ENCODE data around the gene ACADSB.

ACADSB gene

DNA sequence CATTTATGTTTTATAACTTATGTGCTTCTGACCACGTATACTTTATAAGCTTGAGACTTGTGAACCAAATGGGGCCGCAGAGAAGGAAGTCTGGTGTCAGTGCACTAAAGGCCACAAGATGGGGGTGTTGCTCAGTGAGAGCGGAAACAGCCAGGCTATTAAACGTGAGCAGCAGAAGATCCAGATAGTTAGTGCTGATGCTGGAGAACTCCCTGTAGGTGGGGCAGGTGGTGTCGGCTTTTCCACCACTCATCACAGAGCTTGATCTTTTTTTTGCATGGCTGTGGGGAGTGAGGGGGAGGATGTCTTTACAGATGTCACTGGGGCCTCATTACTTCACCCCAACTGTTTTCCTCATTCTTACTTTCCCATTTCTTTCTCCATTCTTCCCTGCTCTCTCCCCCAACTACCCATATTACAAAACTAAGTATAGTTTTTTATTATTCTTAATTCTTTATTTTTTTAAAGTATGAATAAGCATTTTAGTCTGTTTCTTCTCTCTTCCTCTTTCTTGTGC, 34.7 kb downstream of the ACADSB start:
- peak; percentile 29 to 49 for DNase-seq

DNA sequence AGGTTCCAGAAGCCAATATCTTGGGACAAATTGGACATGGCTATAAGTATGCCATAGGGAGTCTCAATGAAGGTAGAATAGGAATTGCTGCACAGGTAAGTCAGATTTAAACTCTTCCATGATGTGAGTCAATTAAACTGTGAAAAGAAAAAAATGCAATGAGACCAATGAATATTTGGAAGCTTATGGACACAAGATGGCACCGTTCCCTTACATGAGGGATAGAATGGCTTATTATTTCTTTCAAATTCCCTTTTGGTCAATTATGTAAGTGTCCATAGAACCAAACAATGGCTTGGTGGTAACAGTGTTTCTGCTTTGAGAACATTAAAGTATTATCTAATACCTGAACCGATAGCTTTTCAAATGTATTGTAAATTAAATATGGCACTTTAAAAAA, 35.6 kb downstream of the ACADSB start:
- DNase-seq: no peak

DNA sequence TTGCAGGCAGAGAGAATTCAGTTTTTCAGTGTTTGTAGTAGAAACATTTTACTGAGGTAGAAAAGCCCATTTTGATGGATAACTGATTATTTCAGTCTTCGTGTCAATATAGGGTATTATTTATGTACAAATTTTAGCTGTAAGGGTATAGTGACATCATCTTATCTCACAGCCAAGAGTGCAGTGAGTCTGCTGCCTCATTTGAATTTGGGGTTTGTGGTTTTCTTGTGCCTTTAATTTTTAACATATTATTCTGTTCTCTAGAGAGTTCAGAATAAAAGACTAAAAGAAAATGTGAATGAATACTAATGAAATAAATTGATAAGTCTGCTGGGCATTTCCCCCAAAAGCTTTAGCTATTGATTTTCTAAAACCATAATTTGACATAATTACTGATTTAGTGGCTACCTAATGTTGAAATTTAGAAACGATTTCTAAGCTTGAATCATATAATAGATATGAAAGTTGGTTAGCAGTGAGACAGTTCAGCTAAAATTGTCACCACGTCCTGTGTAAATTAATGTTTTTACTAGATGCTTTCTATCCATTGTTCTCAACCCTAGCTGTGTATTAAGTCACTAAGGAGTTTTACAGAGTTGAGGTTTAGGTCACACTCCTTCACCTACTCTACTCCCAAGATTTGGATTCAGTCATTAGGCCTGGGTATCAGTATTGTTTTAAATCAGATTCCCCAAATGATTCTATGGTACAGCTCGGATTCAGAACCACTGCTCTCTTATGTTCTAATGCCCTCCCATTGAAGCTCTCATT, 37.3 kb downstream of the ACADSB start:
- no peak for DNase-seq

DNA sequence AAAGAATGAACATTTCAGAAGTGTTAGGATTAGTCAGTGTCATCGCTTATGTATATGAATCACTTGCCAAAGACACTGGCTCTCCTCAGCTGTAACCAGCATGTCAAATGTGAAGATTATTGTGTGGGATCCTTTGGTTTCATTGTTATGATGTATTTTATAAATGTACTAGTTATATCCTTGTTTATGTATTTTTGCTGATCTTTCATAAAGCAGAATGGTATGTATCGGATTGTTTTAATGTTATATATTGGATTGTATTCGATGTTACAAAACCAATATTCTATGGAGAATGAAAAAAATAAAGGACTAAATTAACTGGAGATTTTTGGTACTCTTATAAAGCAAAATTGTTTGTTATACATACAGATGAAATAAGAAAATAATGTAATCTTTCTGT, 49.2 kb downstream of the ACADSB start:
- DNase-seq: no peak

DNA sequence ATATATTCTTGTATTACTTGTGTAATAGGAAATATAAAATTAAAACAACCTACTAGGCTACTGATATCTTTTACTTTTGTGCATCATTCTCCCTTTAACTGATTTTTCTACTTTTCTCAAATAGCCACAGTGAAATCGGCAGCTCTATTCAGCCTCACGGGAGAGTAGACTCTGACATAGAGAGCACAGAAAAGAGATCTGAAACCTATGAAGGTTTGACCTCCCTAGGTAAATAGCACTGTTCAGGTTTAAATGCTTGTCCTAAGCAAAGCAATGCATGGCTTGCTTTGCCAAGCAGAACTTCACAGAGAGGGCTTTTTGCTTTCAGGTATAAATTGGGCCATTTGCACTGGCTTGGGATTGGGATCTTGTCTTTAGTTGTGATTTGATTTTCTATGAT, 53.1 kb downstream of the ACADSB start:
- no peak for DNase-seq

DNA sequence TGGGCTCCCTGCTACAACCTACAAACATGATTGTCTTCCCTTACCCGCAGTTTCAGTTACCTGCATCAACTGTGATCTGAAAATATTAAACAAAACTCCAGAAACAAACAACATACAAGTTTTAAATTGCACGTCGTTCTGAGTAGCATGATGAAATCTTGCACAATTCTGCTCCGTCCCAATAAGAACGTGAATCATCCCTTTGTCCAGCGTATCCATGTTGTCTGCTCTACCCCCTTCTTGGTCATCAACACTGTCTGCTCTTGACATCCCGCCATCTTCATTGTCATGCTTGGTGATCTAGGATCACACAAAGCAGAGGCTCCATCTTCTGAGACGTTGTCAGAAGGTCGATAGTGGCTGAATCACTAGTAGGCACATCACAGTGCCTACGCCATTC, 53.9 kb downstream of the ACADSB start:
- DNase-seq: no peak

DNA sequence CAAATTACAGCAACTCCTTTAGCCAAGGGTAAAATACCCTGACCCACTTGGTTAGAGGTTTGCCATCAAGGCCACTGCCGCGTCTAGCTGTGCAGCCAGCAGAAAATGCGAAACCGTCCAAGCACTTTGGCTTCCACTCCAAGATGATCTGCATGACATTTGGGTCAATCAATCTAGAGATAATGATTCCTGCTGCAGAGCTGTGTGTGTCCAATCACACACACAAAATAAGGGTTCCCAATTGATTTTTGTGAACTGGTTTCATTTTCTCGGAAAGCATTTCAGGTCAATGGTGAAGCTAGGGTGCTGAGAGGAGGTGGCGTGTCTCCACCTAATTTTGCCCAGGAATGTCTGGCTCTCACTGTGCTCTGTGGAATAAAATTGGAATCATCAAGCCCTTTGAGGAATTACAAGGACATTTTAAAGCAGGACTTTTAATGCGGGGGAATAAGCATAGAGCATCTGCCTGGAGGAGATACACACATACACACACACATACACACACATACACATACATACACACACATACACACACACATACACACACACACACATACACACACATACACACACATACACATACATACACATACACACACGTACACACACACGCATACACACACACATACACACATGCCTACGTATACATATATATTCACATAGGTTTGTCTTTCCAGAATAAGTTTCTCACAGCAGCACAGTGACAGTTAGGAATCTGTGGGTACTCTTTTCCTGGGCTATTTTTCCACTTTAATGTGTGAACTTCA, 59.5 kb downstream of the ACADSB start:
- no peak for DNase-seq

DNA sequence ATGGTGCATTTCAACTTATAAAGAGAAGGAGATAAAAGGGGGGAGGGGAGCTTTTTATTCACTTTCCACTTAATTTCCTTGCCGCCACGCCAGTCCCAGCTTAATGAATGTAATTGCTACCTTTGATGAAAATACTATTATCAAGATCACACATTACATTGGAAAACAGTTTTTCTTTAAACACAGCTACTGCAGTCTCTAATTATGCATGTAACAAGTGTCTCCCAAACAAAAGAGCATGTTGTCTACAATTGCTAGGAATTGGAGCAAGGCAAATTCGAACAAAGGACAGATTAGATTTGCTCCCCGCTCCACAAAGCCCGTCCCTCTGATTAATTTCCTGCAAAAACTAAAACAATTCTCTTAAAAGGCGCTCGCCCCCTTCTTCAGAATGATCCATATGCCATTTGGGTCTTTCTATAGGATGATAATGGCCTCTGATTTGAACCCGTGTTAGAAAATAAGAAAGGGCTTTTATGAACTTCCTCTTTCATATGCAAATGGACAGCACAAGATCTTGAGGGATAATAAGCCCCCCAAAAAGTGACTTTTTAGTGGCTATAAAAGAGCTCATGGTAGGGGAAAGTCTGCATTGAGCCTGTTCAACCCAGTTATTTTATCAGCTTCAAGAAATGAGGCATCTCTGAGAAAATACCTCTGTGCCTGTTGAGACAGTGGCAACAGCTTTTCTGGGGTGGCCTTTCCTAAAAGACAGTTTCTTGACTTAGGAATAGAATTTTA, 60.6 kb downstream of the ACADSB start:
- no peak for DNase-seq

DNA sequence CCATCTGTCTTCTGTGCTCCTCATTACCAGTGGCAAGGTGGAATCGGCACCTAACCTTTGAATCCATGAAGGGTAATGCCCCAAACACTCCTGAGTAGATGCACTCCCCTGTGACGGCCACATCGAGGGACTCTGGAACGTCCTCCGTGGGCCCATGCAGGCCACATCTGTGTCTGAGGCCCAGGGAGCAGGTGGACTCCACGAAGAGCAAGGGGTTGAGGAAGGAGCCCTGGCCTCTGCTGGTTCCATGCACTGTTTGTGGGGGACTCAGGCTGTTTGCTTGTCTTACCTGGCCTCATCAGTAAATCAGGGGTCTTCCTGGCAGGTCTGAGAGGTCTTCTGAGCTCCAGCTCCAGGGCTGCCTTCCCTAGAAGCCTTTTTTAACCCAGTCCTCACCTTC, 64.4 kb downstream of the ACADSB start:
- no peak for DNase-seq

DNA sequence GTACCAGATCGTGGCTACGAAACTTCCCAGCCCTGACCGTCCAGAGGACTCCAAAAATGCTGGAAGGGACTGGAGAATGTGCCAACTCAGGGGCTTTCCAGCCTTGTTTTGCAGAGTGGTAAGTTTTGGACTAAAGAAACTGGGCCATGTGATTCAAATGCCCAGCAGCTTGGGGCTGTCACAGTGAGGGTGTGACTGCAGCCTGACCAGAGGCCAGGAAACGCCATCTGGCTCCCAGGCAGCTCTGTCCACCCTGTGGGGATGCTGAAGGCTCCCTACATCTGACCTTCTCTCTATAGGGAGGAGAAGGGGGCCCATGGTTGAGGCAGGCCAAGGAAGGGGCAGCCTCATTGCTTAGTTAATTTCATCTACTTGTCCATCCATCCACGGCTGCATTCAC, 65.4 kb downstream of the ACADSB start:
- no peak for DNase-seq

DNA sequence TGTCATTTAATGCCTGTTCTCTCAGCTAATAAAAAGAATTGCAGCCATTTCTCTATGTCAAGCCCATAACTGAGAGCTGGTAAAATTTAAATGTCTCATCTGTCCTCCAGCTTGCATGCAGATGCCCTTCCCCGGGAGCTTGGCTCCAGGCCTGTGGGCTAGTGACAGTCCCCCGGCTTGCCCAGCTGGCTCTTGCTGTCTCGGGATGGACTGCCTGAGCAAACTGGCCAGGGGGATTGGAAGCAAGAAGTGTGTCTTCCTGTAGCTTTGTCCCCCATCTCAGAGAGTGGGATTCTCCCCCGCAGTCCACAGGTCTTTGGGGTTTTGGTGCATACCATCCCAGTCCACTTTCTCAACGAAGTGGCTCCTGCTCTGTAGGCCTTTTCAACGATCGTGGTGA, 73.1 kb downstream of the ACADSB start:
- no peak for DNase-seq

DNA sequence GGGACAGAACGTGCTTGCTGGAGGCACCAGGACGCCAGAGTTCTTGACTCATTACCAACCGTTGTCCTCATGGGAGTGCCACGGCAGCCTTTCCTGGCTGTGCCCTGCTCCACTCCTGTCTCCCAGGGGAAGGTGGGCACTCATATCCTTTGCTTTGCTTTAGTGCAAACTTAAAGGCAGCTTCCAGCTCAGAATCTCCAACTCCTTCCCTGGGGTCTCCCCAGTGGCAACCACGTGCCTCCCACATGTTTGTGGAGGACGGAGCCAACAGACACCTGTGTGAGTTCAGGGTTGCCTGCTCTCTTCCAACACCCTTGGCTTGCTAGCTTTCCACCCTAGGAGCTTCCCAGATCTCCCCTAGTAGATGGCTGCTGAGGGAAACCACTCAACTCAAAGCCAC, 75.0 kb downstream of the ACADSB start:
- DNase-seq: no peak

DNA sequence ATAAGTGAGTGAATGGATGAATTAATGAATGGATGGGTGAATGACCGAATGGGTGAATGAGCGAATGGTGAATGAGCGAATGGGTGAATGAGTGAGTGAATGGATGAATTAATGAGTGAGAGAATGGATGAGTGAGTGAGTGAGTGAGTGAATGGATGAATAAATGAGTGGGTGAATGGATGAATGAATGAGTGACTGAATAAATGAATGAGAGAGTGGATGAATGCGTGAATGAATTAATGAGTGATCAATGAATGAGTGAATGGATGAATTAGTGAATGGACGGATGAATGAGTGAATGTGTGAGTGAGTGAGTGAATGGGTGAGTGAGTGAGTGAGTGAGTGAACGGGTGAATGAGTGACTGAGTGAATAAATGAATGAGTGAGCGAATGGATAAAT, 77.5 kb downstream of the ACADSB start:
- DNase-seq: no peak

DNA sequence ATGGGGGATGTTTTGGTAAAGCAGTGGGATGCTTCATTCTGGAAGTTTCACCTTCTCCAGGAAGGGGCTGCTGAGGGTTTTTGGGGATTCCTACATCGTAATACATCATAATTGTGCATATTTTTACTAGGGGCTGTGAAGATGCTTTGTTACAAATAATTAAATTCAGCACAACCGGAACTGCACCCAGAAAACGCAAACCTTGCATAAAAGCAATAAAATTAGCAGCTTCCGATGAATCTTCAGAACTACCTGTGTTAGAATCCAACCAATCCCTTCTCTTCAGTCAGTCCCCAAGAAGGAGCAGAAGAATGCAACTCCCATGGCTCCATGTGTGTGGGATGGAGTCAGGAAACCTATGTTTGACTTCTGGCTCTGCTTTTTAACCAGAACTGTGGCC, 78.5 kb downstream of the ACADSB start:
- no peak for DNase-seq

DNA sequence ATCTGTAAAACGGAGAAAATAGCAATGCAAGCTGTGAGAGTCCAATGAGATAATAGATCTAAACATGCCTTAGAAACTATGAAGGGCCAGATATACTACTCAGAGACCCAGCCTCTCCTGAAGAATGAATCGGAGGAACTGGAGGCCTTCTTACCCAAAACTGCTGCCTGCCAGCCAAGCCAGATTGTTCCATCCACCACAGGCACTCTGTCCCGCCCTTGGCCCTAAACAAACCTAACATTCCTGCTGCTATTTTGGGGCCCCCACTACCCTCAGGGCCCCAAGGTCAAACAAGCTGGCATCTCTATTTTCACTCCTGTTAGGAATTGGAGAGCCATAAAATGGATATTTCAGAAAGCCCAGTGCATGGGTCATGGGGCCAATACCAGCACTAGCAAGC, 79.0 kb downstream of the ACADSB start:
- DNase-seq: no peak

DNA sequence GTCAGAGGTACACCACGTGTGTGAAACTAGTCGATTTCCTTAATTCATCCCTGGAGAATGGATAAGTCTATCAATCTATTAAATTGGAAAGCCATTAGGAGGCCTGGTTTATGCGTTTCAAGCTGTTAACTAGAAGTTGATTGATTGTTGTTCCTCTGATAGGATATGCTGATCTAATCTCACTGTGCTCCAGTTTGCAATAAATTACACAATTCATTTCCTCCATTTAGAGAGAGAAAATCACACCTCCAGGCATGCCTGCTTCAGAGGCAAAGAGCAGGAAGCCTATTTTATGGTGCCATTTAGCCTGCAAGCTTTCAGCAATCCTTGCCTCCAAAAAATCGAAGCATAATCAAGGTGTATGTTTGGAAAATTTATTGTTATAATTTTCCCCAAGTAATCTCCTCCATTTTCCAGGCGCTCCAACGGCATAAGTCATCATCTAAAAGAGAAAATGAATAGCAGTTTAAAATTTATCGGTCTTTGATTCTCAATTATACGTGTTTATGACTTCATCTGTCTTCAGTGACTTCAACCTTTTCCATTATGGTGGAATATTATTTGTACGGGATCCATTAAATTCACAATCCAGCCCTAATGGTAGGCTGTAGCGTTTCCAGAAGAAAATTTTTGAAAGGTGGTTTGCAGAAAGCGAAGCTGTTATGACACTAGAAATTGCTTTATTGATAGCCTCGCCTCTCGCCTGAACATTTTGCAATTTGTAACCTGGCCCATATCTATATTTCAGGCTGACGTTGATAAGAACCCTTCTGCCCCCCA, 84.0 kb downstream of the ACADSB start:
- DNase-seq: no peak

DNA sequence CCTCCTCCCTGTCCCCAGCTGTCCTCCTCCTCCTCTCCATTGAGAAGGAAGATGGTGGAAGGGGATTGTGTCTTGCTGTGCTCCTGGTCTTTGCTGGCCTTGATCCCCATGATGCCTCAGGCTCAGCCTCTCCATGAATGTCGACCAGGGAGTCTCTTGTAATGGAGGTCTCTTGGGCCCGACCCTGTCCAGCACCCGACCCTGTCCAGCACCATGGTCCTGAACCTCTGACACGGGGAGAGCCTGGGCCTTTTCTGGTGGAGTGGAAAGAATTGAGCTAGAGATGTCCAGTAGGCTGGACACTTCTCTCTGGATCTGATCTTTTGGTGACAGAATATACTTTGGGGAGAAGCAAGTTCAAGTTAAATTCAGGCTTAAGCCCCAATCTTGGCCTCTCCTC, 84.7 kb downstream of the ACADSB start:
- no peak for DNase-seq

DNA sequence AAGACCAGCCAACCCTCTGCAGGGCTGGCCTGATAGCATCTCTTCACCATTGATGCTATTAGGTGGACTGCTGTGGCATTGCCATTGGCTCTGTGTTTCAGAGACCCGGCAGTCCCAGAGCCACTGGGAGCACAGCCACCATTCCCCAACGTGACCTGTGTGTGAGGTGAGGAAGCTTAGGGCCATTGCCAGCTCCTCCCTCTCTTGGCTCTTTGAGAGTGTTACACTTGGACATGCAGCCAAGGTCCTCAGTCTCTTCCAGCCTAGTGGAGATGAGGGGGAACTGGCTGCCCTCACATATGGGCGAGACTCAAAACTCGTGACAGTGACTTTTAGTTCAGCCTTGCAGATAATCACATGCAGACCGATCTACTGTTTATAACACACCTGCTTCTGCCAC, 87.6 kb downstream of the ACADSB start:
- DNase-seq: no peak

DNA sequence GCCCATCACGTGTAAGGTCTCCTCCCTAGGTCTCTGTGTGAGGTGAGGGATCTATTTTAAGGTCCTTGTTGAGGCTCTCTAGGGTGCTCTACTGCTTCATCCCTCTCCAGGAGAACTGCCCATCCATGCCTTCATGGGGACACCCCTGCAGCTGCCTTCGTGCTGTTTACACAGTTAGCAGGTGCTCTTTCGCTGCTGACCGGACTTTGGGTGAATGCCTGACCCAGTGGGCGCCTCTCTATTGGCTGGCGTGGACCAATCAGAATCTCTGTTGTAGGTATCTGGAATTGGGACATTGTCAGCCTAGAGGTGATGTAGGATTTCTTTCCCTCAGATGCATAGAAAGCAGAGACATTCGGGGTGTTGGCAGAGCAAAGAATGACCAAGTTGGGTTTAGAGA, 88.2 kb downstream of the ACADSB start:
- no peak for DNase-seq

DNA sequence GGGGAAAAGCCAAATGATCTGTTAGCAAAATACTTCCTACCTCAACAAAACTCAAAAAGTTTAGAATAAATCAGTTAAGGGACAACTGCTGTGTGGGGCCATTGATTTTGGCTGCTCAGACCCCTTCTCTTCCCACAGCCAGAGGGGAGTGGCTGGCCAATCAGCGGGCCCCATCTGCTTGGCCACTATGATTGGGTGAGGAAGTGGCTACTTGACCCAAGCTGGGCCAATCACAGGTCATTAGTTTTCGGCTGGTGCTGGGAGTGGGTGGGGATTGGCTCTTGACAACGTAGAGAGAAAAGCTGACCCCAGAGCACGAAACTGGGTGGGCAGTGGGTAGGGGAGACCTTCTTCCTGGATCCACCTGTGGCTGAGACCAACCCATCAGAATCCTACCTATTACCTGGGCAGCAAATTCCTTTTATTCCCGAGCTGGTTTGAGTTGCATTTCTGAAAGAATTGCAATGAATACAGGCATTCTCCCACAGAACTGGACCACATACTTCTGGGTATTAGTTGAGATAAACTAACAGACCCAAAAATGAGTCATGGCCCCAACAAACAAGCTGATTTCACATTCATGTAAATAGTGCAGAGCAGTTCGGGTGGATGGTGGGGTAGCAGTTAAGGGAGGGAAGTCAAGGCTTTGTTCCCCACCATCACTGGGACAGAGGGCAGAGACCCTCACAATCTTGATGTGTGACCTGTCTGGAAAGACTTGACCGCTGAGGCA, 91.4 kb downstream of the ACADSB start:
- DNase-seq: no peak

DNA sequence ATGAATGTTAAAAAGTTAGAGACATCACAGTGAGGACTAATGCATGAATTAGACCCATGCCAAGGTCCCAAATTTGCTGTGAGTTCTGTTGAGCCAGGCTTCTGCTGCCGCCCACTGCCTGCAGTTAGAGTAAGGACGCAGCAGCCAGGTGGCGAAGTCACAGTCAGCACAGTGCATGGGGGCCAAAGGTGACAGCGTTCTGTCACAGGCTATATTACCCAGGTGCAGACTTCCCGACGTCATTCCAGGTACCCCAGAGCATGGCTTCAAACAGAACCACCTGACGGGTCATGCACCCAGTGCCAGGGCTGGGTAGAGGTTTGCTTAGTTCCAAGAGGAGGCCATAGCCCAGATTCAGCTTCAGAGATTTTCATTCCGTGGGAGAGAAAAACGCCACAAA, 93.1 kb downstream of the ACADSB start:
- no peak for DNase-seq

DNA sequence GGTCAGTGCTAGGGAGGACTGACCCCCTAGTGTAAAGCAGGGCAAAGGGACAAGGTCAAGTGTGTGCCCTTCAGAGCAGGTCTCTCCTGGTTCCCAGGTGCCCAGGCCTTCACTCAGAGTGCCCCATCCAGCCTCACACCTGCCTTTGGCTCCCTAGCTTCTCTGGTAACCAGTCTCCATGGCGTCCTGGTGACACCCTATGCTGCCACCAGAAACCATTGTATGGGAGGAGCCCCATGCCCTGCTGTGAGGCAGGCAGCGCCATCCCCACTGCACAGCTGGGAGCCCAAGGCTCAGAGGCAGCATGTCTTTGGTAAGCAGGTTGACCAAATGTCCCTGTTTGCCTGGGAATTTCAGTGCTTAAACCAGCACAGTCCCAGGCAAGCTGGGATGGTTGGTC, 93.9 kb downstream of the ACADSB start:
- no peak for DNase-seq
